Thoracic aorta (tissue), 2 donors: ENCODE data around the gene PCBP2. TPM values are rescaled to one million over a fixed set of nuclear protein-coding genes. Genes with fewer than 3 reads are reported as not detected.
"Not testable (repeated sequence)": the region's sequence is repeated elsewhere in the genome, so short reads cannot be mapped to it uniquely, and the experiment has no call there.

Experiments
- ATAC-seq: fragments of 150-250 bp; one replicate; pipeline ENCODE4 v1.8.0; 2017; ENCODE audit warnings: low read depth; ENCODE audit not compliant: insufficient number of reproducible peaks, low FRiP score
- DNase-seq: peaks from one replicate; pipeline ENCODE4 v3.0.0-alpha.2; 2020; ENCODE audit warnings: low spot score
- H3K27ac ChIP-seq, 2 donors: fragments of 200-600 bp; sonication (generic); 1 replicate in 1 of 2; 2 replicates in 1 of 2; pipeline ENCODE4 v1.5.1; 2016; ENCODE audit warnings: mild to moderate bottlenecking in 2 of 2, moderate library complexity in 2 of 2
- H3K27me3 ChIP-seq: fragments of 200-600 bp; sonication (generic); replicated peaks from 2 replicates; pipeline ENCODE4 v1.6.0; 2016; ENCODE audit warnings: mild to moderate bottlenecking; ENCODE audit not compliant: insufficient read depth
- H3K36me3 ChIP-seq: fragments of 200-600 bp; sonication (generic); one replicate; pipeline ENCODE4 v1.5.1; 2016
- H3K4me1 ChIP-seq, 2 donors: fragments of 200-600 bp; sonication (generic); 1 replicate in 1 of 2; 2 replicates in 1 of 2; pipeline versions ENCODE4 v1.5.1 to v1.6.0; 2016; ENCODE audit warnings: low read depth in 2 of 2, mild to moderate bottlenecking in 1 of 2; ENCODE audit not compliant: control insufficient read depth in 1 of 2
- H3K4me3 ChIP-seq: fragments of 200-600 bp; sonication (generic); 2 replicates; pipeline ENCODE4 v1.5.1; 2016; ENCODE audit warnings: mild to moderate bottlenecking
- H3K9me3 ChIP-seq: fragments of 200-600 bp; sonication (generic); 2 replicates; pipeline ENCODE4 v1.5.1; 2016
- CTCF ChIP-seq: fragments of 200-600 bp; sonication (generic); IDR thresholded peaks from one replicate; pipeline ENCODE4 v1.5.1; 2019; ENCODE audit warnings: antibody characterized with exemption
- total RNA-seq, 2 donors: library from RNA; depleted of rRNA; stranded (reverse); fragments of >200 nt; gene quantifications; one replicate each; pipeline versions ENCODE4 v1.1.0 to v1.2.3, GENCODE V29; 2016

PCBP2 gene
- total RNA-seq, 2 donors from 2014 or later: 326 to 466 TPM

GRCh38 chr12:53414756-53415417 lies 37.0 kb upstream of the PCBP2 start:
- Histone ChIP-seq H3K27me3 (no peaks in the 10 kb centered on the region), H3K4me1 (peaks cover 0 to 19% of the 10 kb centered on the region in 2 donors), H3K9me3 (no peaks in the 10 kb centered on the region), H3K36me3 (peaks cover 20% of the 10 kb centered on the region), H3K4me3 (no peak overlapping the region), H3K27ac (no peak overlapping the region)
- TF ChIP-seq CTCF: no peak
- ATAC-seq (no peak), DNase-seq (no peak)

GRCh38 chr12:53415752-53416389 lies 36.0 kb upstream of the PCBP2 start:
- H3K4me3 ChIP-seq, H3K27me3 ChIP-seq, DNase-seq, H3K9me3 ChIP-seq, ATAC-seq, H3K27ac ChIP-seq: not testable (repeated sequence)
- peaks cover 11% of the 10 kb centered on the region for H3K36me3 ChIP-seq
- H3K4me1 ChIP-seq: peaks cover 0 to 19% of the 10 kb centered on the region in 2 donors

- not testable (repeated sequence) for ATAC-seq, H3K4me3 ChIP-seq, DNase-seq, H3K9me3 ChIP-seq, H3K27me3 ChIP-seq, H3K36me3 ChIP-seq, H3K27ac ChIP-seq
- H3K4me1 ChIP-seq: peaks cover 0 to 22% of the 10 kb centered on the region in 2 donors
Measured at GRCh38 chr12:53417291-53417816, 34.5 kb upstream of the PCBP2 start.

GRCh38 chr12:53418221-53418620 lies 33.7 kb upstream of the PCBP2 start:
- Histone ChIP-seq H3K27ac (no peak overlapping the region), H3K9me3 (no peaks in the 10 kb centered on the region), H3K36me3 (no peaks in the 10 kb centered on the region), H3K4me1 (peaks cover 0 to 15% of the 10 kb centered on the region in 2 donors), H3K4me3 (no peak overlapping the region), H3K27me3 (no peaks in the 10 kb centered on the region)
- no peak for TF ChIP-seq CTCF
- ATAC-seq: no peak
- DNase-seq: no peak

- no peak for ATAC-seq
- no peak for TF ChIP-seq CTCF
Measured at GRCh38 chr12:53419756-53420155, 32.1 kb upstream of the PCBP2 start.

GRCh38 chr12:53422247-53422646 lies 29.7 kb upstream of the PCBP2 start:
- ATAC-seq, DNase-seq, H3K9me3 ChIP-seq, H3K36me3 ChIP-seq, H3K4me3 ChIP-seq, H3K4me1 ChIP-seq, H3K27ac ChIP-seq, H3K27me3 ChIP-seq: not testable (repeated sequence)

More at GRCh38 chr12:53419756-53420155, 32.1 kb upstream of the PCBP2 start:
- no peak for DNase-seq
- no peak overlapping the region for H3K4me3 ChIP-seq
- H3K27ac ChIP-seq: no peak overlapping the region
- H3K27me3 ChIP-seq: no peaks in the 10 kb centered on the region
- peaks cover 0 to 15% of the 10 kb centered on the region in 2 donors for H3K4me1 ChIP-seq
- no peaks in the 10 kb centered on the region for H3K9me3 ChIP-seq
- H3K36me3 ChIP-seq: no peaks in the 10 kb centered on the region
